Activated T-cell treated with anti-CD3 and anti-CD28 coated beads, Interleukin-2, amount 50 U/mL, for 4 hours (primary cell): ENCODE measurements around the gene TMEM62. TPM values are rescaled to one million over a fixed set of nuclear protein-coding genes. Genes with fewer than 3 reads are reported as not detected.

Source experiments
- total RNA-seq, 3 donors: library from RNA; stranded (reverse); gene quantifications; one replicate each; pipeline ENCODE4 v1.2.1, GENCODE V29; 2021

TMEM62 gene
- total RNA-seq, 3 donors from 2014 or later: 7.9 to 10.5 (median 9.4) TPM

Other genes with a start within 250 kb of the TMEM62 start
- gene TTBK2, start 212.8 kb upstream of the TMEM62 start, total RNA-seq: 1 to 10 TPM; 5.9 to 7.7 (median 7.1) TPM
- gene UBR1, start 27.5 kb upstream of the TMEM62 start, total RNA-seq: 10 to 100 TPM; 23.5 to 27.8 (median 24.8) TPM
- 10 to 100 TPM; 34.9 to 35.9 (median 35.5) TPM for gene CCNDBP1, start 51.8 kb downstream of the TMEM62 start, total RNA-seq
- gene EPB42, start 87.4 kb downstream of the TMEM62 start, total RNA-seq: not detected
- not detected for gene TGM5, start 133.3 kb downstream of the TMEM62 start, total RNA-seq
- gene TGM7, start 168.7 kb downstream of the TMEM62 start, total RNA-seq: not detected
- gene LCMT2, start 197.0 kb downstream of the TMEM62 start, total RNA-seq: 10 to 100 TPM; 10.9 to 14.6 (median 12.5) TPM
- gene ZSCAN29, start 237.5 kb downstream of the TMEM62 start, total RNA-seq: 10 to 100 TPM; 23.3 to 28.5 (median 25.0) TPM
- 10 to 100 TPM; 34.6 to 39.7 (median 36.6) TPM for gene TUBGCP4, start 237.5 kb downstream of the TMEM62 start, total RNA-seq